Gastrocnemius medialis (tissue), 4 donors: ENCODE measurements around the gene SLC45A2. TPM values are rescaled to one million over a fixed set of nuclear protein-coding genes. Genes with fewer than 3 reads are reported as not detected.
"Not testable (repeated sequence)": the region's sequence is repeated elsewhere in the genome, so short reads cannot be mapped to it uniquely, and the experiment has no call there.

Experiments used
- ATAC-seq, 2 donors: fragments of 150-250 bp; one replicate each; pipeline ENCODE4 v1.9.1; 2016
- DNase-seq, 2 donors: peaks; one replicate each; pipeline ENCODE4 v3.0.0-alpha.2; 2019
- H3K27ac ChIP-seq, 4 donors: fragments of 200-600 bp; sonication (generic); 1 replicate in 1 of 4; 2 replicates in 3 of 4; pipeline ENCODE4 v1.5.1; 2016 to 2018; ENCODE audit warnings: mild to moderate bottlenecking in 2 of 4, moderate library complexity in 1 of 4
- H3K27me3 ChIP-seq, 3 donors: fragments of 200-600 bp; sonication (generic) in 2 of 3; 1 replicate in 1 of 3; 2 replicates in 2 of 3; pipeline versions ENCODE4 v1.5.1 to v1.6.0; 2016 to 2019; ENCODE audit warnings: mild to moderate bottlenecking in 1 of 3, moderate library complexity in 1 of 3
- H3K36me3 ChIP-seq, 2 donors: fragments of 200-600 bp; sonication (generic) in 1 of 2; one replicate each; pipeline ENCODE4 v1.5.1; 2017 to 2018
- H3K4me1 ChIP-seq, 2 donors: fragments of 200-600 bp; sonication (generic) in 1 of 2; one replicate each; pipeline ENCODE4 v1.5.1; 2016 to 2017; ENCODE audit warnings: mild to moderate bottlenecking in 2 of 2
- H3K4me3 ChIP-seq, 4 donors: fragments of 200-600 bp; sonication (generic) in 3 of 4; 1 replicate in 1 of 4; 2 replicates in 3 of 4; pipeline ENCODE4 v1.5.1; 2016 to 2019; ENCODE audit warnings: mild to moderate bottlenecking in 2 of 4
- H3K9me3 ChIP-seq, 3 donors: fragments of 200-600 bp; sonication (generic) in 2 of 3; 1 replicate in 1 of 3; 2 replicates in 2 of 3; pipeline ENCODE4 v1.5.1; 2016 to 2019
- POLR2A ChIP-seq, 2 donors: fragments of 450-650 bp; IDR thresholded peaks; one replicate each; pipeline ENCODE4 v1.6.1; 2017; ENCODE audit warnings: antibody characterized with exemption in 2 of 2, mild to moderate bottlenecking in 2 of 2, moderate library complexity in 2 of 2
- in situ Hi-C, 4 donors: fragments of 200-750 bp; cut with MboI; loops; one replicate each; pipeline versions ENCODE4 v1.15.0 to v1.8.0; 2017; ENCODE audit warnings: low sequenced_read_pairs in 4 of 4
- intact Hi-C: fragments of 100-400 bp; cut with DNase I; formaldehyde crosslinking; loops from one replicate; pipeline ENCODE4 v1.15.1; 2023; ENCODE audit warnings: low total_unique reads
- total RNA-seq, 4 donors: library from RNA; depleted of rRNA; stranded (reverse); fragments of >200 nt; gene quantifications; one replicate each; pipeline versions ENCODE4 v1.1.0 to v1.2.3, GENCODE V29; 2016
- TF ChIP-seq, protein P1 (sequence below), 5 experiments: fragments of 450-650 bp in 3 of 5; fragments of 200-600 bp in 2 of 5; sonication (generic) in 2 of 5; IDR thresholded peaks in 4 of 5; conservative IDR thresholded peaks in 1 of 5; 1 replicate in 4 of 5; 2 replicates in 1 of 5; pipeline ENCODE4 v1.5.1; 2016 to 2019; ENCODE audit warnings: antibody characterized with exemption in 5 of 5, mild to moderate bottlenecking in 3 of 5, moderate library complexity in 3 of 5

Gene SLC45A2
- total RNA-seq, 4 donors from 2014 or later: not detected

DNA sequence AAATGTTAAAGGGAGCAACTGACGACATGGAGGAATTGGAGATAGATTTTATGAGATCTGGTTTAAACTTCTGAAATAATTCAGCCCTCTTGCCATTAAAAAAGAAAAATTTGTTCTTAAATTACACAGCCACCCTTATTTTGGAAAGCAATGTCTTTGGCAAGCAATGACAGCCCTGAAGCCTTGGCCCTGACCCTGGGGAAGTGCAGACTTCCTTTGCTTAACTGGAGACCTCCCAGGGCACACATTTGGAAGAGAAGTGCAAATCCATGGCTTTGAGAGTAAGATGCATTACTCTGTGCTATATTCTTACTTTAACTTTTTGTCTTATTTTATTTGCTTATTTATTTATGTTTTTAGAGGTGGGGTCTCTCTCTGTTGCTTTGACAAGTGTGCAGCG is 26.3 kb downstream of the SLC45A2 start:
- no peak overlapping the region for H3K4me3 ChIP-seq
- no peak overlapping the region for H3K27ac ChIP-seq
- H3K4me1 ChIP-seq: no peaks in the 10 kb centered on the region
- ATAC-seq (no peak), DNase-seq (no peak)
- no peaks in the 10 kb centered on the region for H3K27me3 ChIP-seq
- intact Hi-C loops (no loop called here), in situ Hi-C loops (no loop called here)
- no peaks in the 10 kb centered on the region for H3K36me3 ChIP-seq
- H3K9me3 ChIP-seq: no peaks in the 10 kb centered on the region
- TF ChIP-seq, protein P1, sequence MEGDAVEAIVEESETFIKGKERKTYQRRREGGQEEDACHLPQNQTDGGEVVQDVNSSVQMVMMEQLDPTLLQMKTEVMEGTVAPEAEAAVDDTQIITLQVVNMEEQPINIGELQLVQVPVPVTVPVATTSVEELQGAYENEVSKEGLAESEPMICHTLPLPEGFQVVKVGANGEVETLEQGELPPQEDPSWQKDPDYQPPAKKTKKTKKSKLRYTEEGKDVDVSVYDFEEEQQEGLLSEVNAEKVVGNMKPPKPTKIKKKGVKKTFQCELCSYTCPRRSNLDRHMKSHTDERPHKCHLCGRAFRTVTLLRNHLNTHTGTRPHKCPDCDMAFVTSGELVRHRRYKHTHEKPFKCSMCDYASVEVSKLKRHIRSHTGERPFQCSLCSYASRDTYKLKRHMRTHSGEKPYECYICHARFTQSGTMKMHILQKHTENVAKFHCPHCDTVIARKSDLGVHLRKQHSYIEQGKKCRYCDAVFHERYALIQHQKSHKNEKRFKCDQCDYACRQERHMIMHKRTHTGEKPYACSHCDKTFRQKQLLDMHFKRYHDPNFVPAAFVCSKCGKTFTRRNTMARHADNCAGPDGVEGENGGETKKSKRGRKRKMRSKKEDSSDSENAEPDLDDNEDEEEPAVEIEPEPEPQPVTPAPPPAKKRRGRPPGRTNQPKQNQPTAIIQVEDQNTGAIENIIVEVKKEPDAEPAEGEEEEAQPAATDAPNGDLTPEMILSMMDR (IDR thresholded peaks at IDR 0.05 in 4 of 5, conservative IDR thresholded peaks at IDR 0.05 in 1 of 5): no peak
- no peak for TF ChIP-seq POLR2A (IDR thresholded peaks at IDR 0.05)

DNA sequence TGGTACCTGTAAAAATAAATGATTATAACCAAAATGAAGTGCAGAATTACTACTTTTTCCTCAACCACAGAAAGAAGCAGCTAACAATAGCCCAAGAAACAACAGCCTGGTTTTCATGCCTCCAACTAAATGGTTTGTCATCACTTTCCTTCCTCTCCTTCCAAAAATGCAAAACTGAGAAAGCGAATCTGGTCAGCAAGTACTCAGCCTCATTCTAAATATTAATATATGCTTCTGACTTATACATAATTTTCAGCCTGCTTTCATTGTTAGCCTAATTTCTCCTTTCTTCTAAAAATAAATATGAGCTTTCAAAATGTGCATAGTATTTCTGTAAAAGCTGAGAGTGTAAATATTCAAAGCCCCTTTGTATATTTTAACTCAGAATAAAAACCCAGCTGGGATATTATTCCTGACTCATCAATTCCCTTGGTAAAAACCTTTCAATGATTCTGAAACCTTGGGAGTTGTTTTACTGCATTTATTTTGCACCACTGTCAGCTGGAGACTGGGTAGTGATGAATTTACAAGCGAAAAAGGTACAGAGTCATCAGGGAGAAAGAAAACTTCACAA is 26.8 kb downstream of the SLC45A2 start:
- no peaks in the 10 kb centered on the region for H3K36me3 ChIP-seq
- no peak for DNase-seq
- intact Hi-C loops: no loop called here
- H3K27ac ChIP-seq: no peak overlapping the region
- no peak for TF ChIP-seq POLR2A (IDR thresholded peaks at IDR 0.05)
- TF ChIP-seq, protein P1 (IDR thresholded peaks at IDR 0.05 in 4 of 5, conservative IDR thresholded peaks at IDR 0.05 in 1 of 5): no peak
- no peak for ATAC-seq
- H3K4me3 ChIP-seq: no peak overlapping the region
- H3K9me3 ChIP-seq: no peaks in the 10 kb centered on the region
- H3K4me1 ChIP-seq: no peaks in the 10 kb centered on the region
- no peaks in the 10 kb centered on the region for H3K27me3 ChIP-seq
- in situ Hi-C loops: no loop called here

DNA sequence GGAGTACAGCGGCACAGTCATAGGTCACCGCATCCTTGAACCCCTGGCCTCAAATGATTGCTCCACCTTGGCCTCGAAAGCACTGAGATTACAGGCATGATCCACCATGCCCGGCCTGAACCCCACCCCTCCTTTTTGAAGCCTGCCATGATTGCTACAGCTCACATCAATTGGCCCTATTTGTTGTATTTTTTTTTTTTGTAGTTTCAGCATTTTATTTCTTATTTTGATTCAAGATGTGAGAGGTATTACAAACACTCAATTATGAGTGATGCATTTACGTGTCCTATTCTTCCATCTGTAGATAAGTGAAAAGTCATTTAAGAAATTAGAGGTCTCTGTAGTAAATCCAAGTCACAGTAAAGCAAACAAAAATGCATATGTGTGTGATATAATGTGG is 32.3 kb downstream of the SLC45A2 start:
- DNase-seq, ATAC-seq, H3K36me3 ChIP-seq, H3K27ac ChIP-seq, H3K4me1 ChIP-seq, intact Hi-C loops, H3K27me3 ChIP-seq, H3K4me3 ChIP-seq, H3K9me3 ChIP-seq, in situ Hi-C loops: not testable (repeated sequence)

- intact Hi-C loops (no loop called here), in situ Hi-C loops (loop anchor here in 2 of 4 donors (25.0 kb wide), 1 partner anchor 507 kb away; the partner anchor contains the start of gene TARS1 (in 2 of the 2))
- Histone ChIP-seq H3K4me1 (no peaks in the 10 kb centered on the region), H3K4me3 (no peak overlapping the region), H3K9me3 (no peaks in the 10 kb centered on the region), H3K27ac (no peak overlapping the region), H3K36me3 (no peaks in the 10 kb centered on the region), H3K27me3 (peaks cover 0 to 16% (median 8%) of the 10 kb centered on the region in 3 donors)
- ATAC-seq (no peak), DNase-seq (no peak)
- TF ChIP-seq, protein P1 (IDR thresholded peaks at IDR 0.05 in 4 of 5, conservative IDR thresholded peaks at IDR 0.05 in 1 of 5): no peak
- no peak for TF ChIP-seq POLR2A (IDR thresholded peaks at IDR 0.05)
Observed at GRCh38 chr5:33944543-33945132, 39.9 kb downstream of the SLC45A2 start.

- peaks cover 0 to 7% of the 10 kb centered on the region in 2 donors for H3K4me1 ChIP-seq
- TF ChIP-seq, protein P1 (IDR thresholded peaks at IDR 0.05 in 4 of 5, conservative IDR thresholded peaks at IDR 0.05 in 1 of 5): no peak
- no peak for TF ChIP-seq POLR2A (IDR thresholded peaks at IDR 0.05)
- in situ Hi-C loops (loop anchor here in 2 of 4 donors (25.0 kb wide), 1 partner anchor 504 kb away; the partner anchor contains the start of gene TARS1 (in 2 of the 2)), intact Hi-C loops (no loop called here)
- no peak overlapping the region for H3K27ac ChIP-seq
- no peak for DNase-seq
- no peak for ATAC-seq
- H3K27me3 ChIP-seq: peaks cover 33 to 50% (median 39%) of the 10 kb centered on the region in 3 donors
- no peaks in the 10 kb centered on the region for H3K9me3 ChIP-seq
- H3K36me3 ChIP-seq: no peaks in the 10 kb centered on the region
- H3K4me3 ChIP-seq: no peak overlapping the region
Observed at GRCh38 chr5:33941090-33941489, 43.4 kb downstream of the SLC45A2 start.
